HEK293 (cell line): Measurements from ENCODE around the gene KDM4B.

Experiments used
- CTCF ChIA-PET: fragments of 350-600 bp; formaldehyde crosslinking; extraction: SDS; loops from one replicate; lab custom pipeline; 2021; ENCODE audit warnings: antibody characterized with exemption; lab: Yijun Ruan, JAX
- POLR2A ChIA-PET: fragments of 300-600 bp; formaldehyde crosslinking; extraction: SDS; loops from one replicate; lab custom pipeline; 2020; ENCODE audit warnings: antibody characterized with exemption, inconsistent platforms; lab: Yijun Ruan, JAX
- H3K27ac ChIP-seq: fragments of 200-500 bp; sonication (Bioruptor generic); 2 replicates; pipeline ENCODE4 v1.5.1; 2014; ENCODE audit warnings: low read depth, low read length, control low read depth, inconsistent platforms; ENCODE audit errors: extremely low read depth
- H3K36me3 ChIP-seq, 2 experiments: fragments of 200-500 bp in 1 of 2; sonication (Bioruptor generic) in 1 of 2; 1 replicate in 1 of 2; 2 replicates in 1 of 2; pipeline ENCODE4 v1.5.1; 2014 to 2017; ENCODE audit warnings: inconsistent platforms in 2 of 2, low read length in 2 of 2; ENCODE audit not compliant: control insufficient read depth in 2 of 2, insufficient read depth in 1 of 2
- H3K4me1 ChIP-seq: fragments of 200-500 bp; sonication (Bioruptor generic); 2 replicates; pipeline ENCODE4 v1.5.1; 2014; ENCODE audit warnings: mild to moderate bottlenecking, low read length, inconsistent platforms; ENCODE audit not compliant: control insufficient read depth, insufficient read depth
- H3K4me3 ChIP-seq: 2 replicates; pipeline ENCODE4 v1.5.1; 2011; ENCODE audit warnings: low read depth, mild to moderate bottlenecking, control low read depth, low read length, moderate library complexity
- H3K9me3 ChIP-seq: fragments of 200-500 bp; sonication (Bioruptor generic); 2 replicates; pipeline ENCODE4 v1.5.1; 2014; ENCODE audit warnings: low read depth, low read length, inconsistent platforms; ENCODE audit not compliant: control insufficient read depth, insufficient read depth
- GLIS1 ChIP-seq: fragments of 450-650 bp; formaldehyde crosslinking; IDR thresholded peaks from 2 replicates; pipeline ENCODE4 v1.5.1; 2016; ENCODE audit warnings: missing biosample characterization, missing genetic modification characterization
- SP3 ChIP-seq: fragments of 450-650 bp; formaldehyde crosslinking; IDR thresholded peaks from 2 replicates; pipeline ENCODE4 v1.5.1; 2016; ENCODE audit warnings: missing biosample characterization, missing genetic modification characterization
- SP7 ChIP-seq: fragments of 450-650 bp; formaldehyde crosslinking; IDR thresholded peaks from 2 replicates; pipeline ENCODE4 v1.5.1; 2016; ENCODE audit warnings: missing biosample characterization, missing genetic modification characterization
- WT1 ChIP-seq: fragments of 450-650 bp; formaldehyde crosslinking; IDR thresholded peaks from 2 replicates; pipeline ENCODE4 v1.5.1; 2016; ENCODE audit warnings: missing biosample characterization, missing genetic modification characterization
- YY1 ChIP-seq: fragments of 450-650 bp; formaldehyde crosslinking; IDR thresholded peaks from 2 replicates; pipeline ENCODE4 v1.5.1; 2018; ENCODE audit warnings: missing biosample characterization, missing genetic modification characterization
- ZBTB26 ChIP-seq: fragments of 450-650 bp; formaldehyde crosslinking; optimal IDR thresholded peaks from 2 replicates; pipeline ENCODE3; 2016; ENCODE audit warnings: missing biosample characterization, mild to moderate bottlenecking, missing genetic modification characterization
- ZBTB6 ChIP-seq: fragments of 450-650 bp; formaldehyde crosslinking; IDR thresholded peaks from 2 replicates; pipeline ENCODE4 v1.5.1; 2017; ENCODE audit warnings: missing biosample characterization, missing genetic modification characterization
- ZFHX2 ChIP-seq: fragments of 450-650 bp; formaldehyde crosslinking; conservative IDR thresholded peaks from 2 replicates; pipeline ENCODE4 v1.5.1; 2016; ENCODE audit warnings: missing biosample characterization, missing genetic modification characterization
- ZNF155 ChIP-seq: fragments of 450-650 bp; formaldehyde crosslinking; IDR thresholded peaks from 2 replicates; pipeline ENCODE4 v1.5.1; 2016; ENCODE audit warnings: missing biosample characterization, missing genetic modification characterization
- ZNF202 ChIP-seq: fragments of 450-650 bp; formaldehyde crosslinking; IDR thresholded peaks from 2 replicates; pipeline ENCODE4 v1.5.1; 2016; ENCODE audit warnings: missing biosample characterization, missing genetic modification characterization, borderline replicate concordance
- ZNF560 ChIP-seq: fragments of 450-650 bp; formaldehyde crosslinking; IDR thresholded peaks from 2 replicates; pipeline ENCODE4 v1.5.1; 2017; ENCODE audit warnings: missing biosample characterization, missing genetic modification characterization, borderline replicate concordance
- ZNF561 ChIP-seq: fragments of 450-650 bp; IDR thresholded peaks from 2 replicates; pipeline ENCODE4 v1.5.1; 2018; ENCODE audit warnings: missing biosample characterization, missing genetic modification characterization, borderline replicate concordance
- ZSCAN4 ChIP-seq: fragments of 450-650 bp; formaldehyde crosslinking; IDR thresholded peaks from 2 replicates; pipeline ENCODE4 v1.5.1; 2017; ENCODE audit warnings: missing biosample characterization, missing genetic modification characterization
- TF ChIP-seq, protein P1 (sequence below): fragments of 450-650 bp; formaldehyde crosslinking; IDR thresholded peaks from 2 replicates; pipeline ENCODE4 v1.5.1; 2016; ENCODE audit warnings: missing biosample characterization, missing genetic modification characterization
- TF ChIP-seq, protein P2 (sequence below): fragments of 450-650 bp; formaldehyde crosslinking; IDR thresholded peaks from 2 replicates; pipeline ENCODE4 v1.5.1; 2016; ENCODE audit warnings: missing biosample characterization, missing genetic modification characterization, low read depth

The KDM4B gene

GRCh38 chr19:5016781-5017180 lies 47.9 kb downstream of the KDM4B start:
- TF ChIP-seq ZNF560 (tag by site-specific recombination) (no peak), GLIS1 (tag by site-specific recombination) (peak; percentile 12; the same call in 1 of the 2 replicates), WT1 (tag by site-specific recombination) (no peak), ZFHX2 (peak; percentile 13; the same call in 1 of the 2 replicates)
- TF ChIP-seq, protein P1, sequence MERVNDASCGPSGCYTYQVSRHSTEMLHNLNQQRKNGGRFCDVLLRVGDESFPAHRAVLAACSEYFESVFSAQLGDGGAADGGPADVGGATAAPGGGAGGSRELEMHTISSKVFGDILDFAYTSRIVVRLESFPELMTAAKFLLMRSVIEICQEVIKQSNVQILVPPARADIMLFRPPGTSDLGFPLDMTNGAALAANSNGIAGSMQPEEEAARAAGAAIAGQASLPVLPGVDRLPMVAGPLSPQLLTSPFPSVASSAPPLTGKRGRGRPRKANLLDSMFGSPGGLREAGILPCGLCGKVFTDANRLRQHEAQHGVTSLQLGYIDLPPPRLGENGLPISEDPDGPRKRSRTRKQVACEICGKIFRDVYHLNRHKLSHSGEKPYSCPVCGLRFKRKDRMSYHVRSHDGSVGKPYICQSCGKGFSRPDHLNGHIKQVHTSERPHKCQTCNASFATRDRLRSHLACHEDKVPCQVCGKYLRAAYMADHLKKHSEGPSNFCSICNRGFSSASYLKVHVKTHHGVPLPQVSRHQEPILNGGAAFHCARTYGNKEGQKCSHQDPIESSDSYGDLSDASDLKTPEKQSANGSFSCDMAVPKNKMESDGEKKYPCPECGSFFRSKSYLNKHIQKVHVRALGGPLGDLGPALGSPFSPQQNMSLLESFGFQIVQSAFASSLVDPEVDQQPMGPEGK, result 0 out of 2 replicates have a peak, but pooled peaks have one; percentile 16
- TF ChIP-seq, protein P2, sequence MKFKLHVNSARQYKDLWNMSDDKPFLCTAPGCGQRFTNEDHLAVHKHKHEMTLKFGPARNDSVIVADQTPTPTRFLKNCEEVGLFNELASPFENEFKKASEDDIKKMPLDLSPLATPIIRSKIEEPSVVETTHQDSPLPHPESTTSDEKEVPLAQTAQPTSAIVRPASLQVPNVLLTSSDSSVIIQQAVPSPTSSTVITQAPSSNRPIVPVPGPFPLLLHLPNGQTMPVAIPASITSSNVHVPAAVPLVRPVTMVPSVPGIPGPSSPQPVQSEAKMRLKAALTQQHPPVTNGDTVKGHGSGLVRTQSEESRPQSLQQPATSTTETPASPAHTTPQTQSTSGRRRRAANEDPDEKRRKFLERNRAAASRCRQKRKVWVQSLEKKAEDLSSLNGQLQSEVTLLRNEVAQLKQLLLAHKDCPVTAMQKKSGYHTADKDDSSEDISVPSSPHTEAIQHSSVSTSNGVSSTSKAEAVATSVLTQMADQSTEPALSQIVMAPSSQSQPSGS (tag by site-specific recombination), result 0 out of 2 replicates have a peak, but pooled peaks have one; percentile 33
- TF ChIP-seq, all 188 proteins: peak for 4
- H3K27ac ChIP-seq, result no peak overlapping the region
- POLR2A ChIA-PET, result no interaction called here
- H3K4me3 ChIP-seq, result no peak overlapping the region
- H3K36me3 ChIP-seq, result peaks cover 0 to 29% of the 10 kb centered on the region in 2 experiments; a peak in 2 of 3 replicates
- H3K9me3 ChIP-seq, result no peaks in the 10 kb centered on the region
- no peaks in the 10 kb centered on the region for H3K4me1 ChIP-seq
- CTCF ChIA-PET, result interaction anchor here (0.6 to 1.5 kb wide), 5 partner anchors 9 to 545 kb away, joined by 3 to 5 read pairs (median 3); no protein-coding TSS in a partner anchor

DNA sequence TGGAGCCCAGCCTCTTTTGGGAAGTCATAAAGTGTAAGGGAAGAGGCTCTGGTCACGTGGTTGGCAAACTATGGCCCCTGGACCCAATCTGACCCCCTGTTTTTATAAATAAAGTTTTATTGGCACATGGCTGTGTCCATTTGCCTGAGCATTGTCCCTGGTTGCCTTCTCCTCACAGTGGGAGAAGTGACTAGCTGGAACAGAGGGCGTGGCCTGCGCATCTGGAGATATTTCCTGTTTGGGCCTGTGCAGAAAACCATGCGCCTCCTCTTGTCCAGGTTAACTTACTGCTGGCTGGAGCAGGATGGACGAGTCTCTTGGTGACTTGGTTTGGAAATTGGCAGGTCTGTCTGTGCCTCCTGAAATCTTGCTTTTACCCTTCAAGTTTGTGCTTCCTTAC lies 48.3 kb downstream of the KDM4B start:
- Histone ChIP-seq H3K9me3 (no peaks in the 10 kb centered on the region), H3K27ac (no peak overlapping the region), H3K4me1 (no peaks in the 10 kb centered on the region), H3K4me3 (no peak overlapping the region), H3K36me3 (peaks cover 0 to 29% of the 10 kb centered on the region in 2 experiments; a peak in 2 of 3 replicates)
- POLR2A ChIA-PET, result no interaction called here
- TF ChIP-seq ZNF202 (tag by site-specific recombination) (no peak), YY1 (tag by site-specific recombination) (peak; percentile 32; the same call in 1 of the 2 replicates), ZNF155 (no peak), ZSCAN4 (no peak), SP3 (tag by site-specific recombination) (no peak), ZBTB6 (tag by site-specific recombination) (no peak), SP7 (tag by site-specific recombination) (no peak), ZBTB26 (tag by site-specific recombination) (no peak), ZNF561 (tag by site-specific recombination) (no peak)
- CTCF ChIA-PET, result interaction anchor here (0.9 to 1.5 kb wide), 3 partner anchors 9 to 16 kb away, joined by 3 to 4 read pairs (median 3); no protein-coding TSS in a partner anchor
